Activated T-helper 2 cell treated with anti-CD3 and anti-CD28 coated beads, Interferon-gamma antibody, Interleukin-2, Interleukin-4, amounts not matched to agents 10 μg/mL and 5 μg/mL and 100 μg/mL, durations not matched to agents 14 hours and 24 hours and 36 hours (primary cell): Measurements from ENCODE around the gene CCM2. TPM values are rescaled to one million over a fixed set of nuclear protein-coding genes. Genes with fewer than 3 reads are reported as not detected.

ENCODE experiments used
- DNase-seq: peaks from one replicate; pipeline ENCODE4 v3.0.0; 2021; ENCODE audit warnings: low spot score
- H3K27ac Mint-ChIP-seq: one replicate; pipeline ENCODE4 v1.8.0; 2021; ENCODE audit warnings: mixed read lengths
- H3K27me3 Mint-ChIP-seq: one replicate; pipeline ENCODE4 v1.8.0; 2021; ENCODE audit warnings: low read depth, mixed read lengths
- H3K36me3 Mint-ChIP-seq: one replicate; pipeline ENCODE4 v1.8.0; 2021; ENCODE audit warnings: low read depth, mixed read lengths
- H3K4me1 Mint-ChIP-seq: one replicate; pipeline ENCODE4 v1.8.0; 2021; ENCODE audit warnings: low read depth, mixed read lengths
- H3K4me3 Mint-ChIP-seq: one replicate; pipeline ENCODE4 v1.8.0; 2021; ENCODE audit warnings: low read depth, mild to moderate bottlenecking, moderate library complexity, mixed read lengths
- H3K9me3 Mint-ChIP-seq: one replicate; pipeline ENCODE4 v1.8.0; 2021; ENCODE audit warnings: mixed read lengths
- intact Hi-C: fragments of 100-400 bp; cut with micrococcal nuclease; formaldehyde crosslinking; loops from one replicate; pipeline ENCODE4 v1.15.1; 2023
- total RNA-seq: library from RNA; stranded (reverse); gene quantifications from 2 replicates; pipeline ENCODE4 v1.2.3, GENCODE V29; 2022

CCM2 gene
- 61.3 and 61.7 TPM in 2 replicates for total RNA-seq

GRCh38 chr7:45000093-45001032, at the start of gene CCM2:
Gene CCM2, plus strand, starts transcription at chr7:45000201. Its CDS starts 133 bp downstream, at chr7:45000334.
- intact Hi-C loops, result loop anchor here (1.0 to 2.0 kb wide), 3 partner anchors 32 to 115 kb away; partner anchors contain the start of genes PURB and TBRG4
- H3K36me3 Mint-ChIP-seq, result peaks cover 16% of the 10 kb centered on the region
- peak within 1 kb of the TSS; percentile 95 for H3K4me3 Mint-ChIP-seq
- peaks cover 45% of the 10 kb centered on the region for H3K4me1 Mint-ChIP-seq
- DNase-seq, result no peak
- no peaks in the 10 kb centered on the region for H3K27me3 Mint-ChIP-seq
- H3K27ac Mint-ChIP-seq, result peak within 1 kb of the TSS; percentile 94
- H3K9me3 Mint-ChIP-seq, result no peaks in the 10 kb centered on the region

- intact Hi-C loops, result no loop called here
- Mint-ChIP-seq H3K27me3 (peaks cover 25% of the 10 kb centered on the region), H3K9me3 (no peaks in the 10 kb centered on the region), H3K27ac (no peak overlapping the region), H3K4me3 (no peak overlapping the region), H3K4me1 (no peaks in the 10 kb centered on the region), H3K36me3 (no peaks in the 10 kb centered on the region)
- DNase-seq, result no peak
Measured at GRCh38 chr7:44953156-44953555, 46.8 kb upstream of the CCM2 start.

- H3K4me3 Mint-ChIP-seq, result no peak overlapping the region
- intact Hi-C loops, result no loop called here
- no peak overlapping the region for H3K27ac Mint-ChIP-seq
- DNase-seq, result no peak
- H3K9me3 Mint-ChIP-seq, result no peaks in the 10 kb centered on the region
- H3K27me3 Mint-ChIP-seq, result peaks cover 13% of the 10 kb centered on the region
- H3K4me1 Mint-ChIP-seq, result peaks cover 13% of the 10 kb centered on the region
- peaks cover 13% of the 10 kb centered on the region for H3K36me3 Mint-ChIP-seq
Measured at GRCh38 chr7:44955733-44956132, 44.3 kb upstream of the CCM2 start.

- Mint-ChIP-seq H3K4me1 (peaks cover 13% of the 10 kb centered on the region), H3K4me3 (no peak overlapping the region), H3K9me3 (no peaks in the 10 kb centered on the region), H3K36me3 (peaks cover 13% of the 10 kb centered on the region), H3K27ac (no peak overlapping the region), H3K27me3 (peaks cover 9% of the 10 kb centered on the region)
- no peak for DNase-seq
- intact Hi-C loops, result no loop called here
Measured at GRCh38 chr7:44956157-44956766, 43.7 kb upstream of the CCM2 start.

- Mint-ChIP-seq H3K9me3 (no peaks in the 10 kb centered on the region), H3K4me3 (no peak overlapping the region)
Measured at GRCh38 chr7:44958645-44959344, 41.2 kb upstream of the CCM2 start.

GRCh38 chr7:44959433-44959951, 40.5 kb upstream of the CCM2 start:
- Mint-ChIP-seq H3K36me3 (peaks cover 28% of the 10 kb centered on the region), H3K27me3 (no peaks in the 10 kb centered on the region), H3K4me3 (no peak overlapping the region), H3K27ac (peak overlapping the region; percentile 28), H3K4me1 (peaks cover 13% of the 10 kb centered on the region), H3K9me3 (no peaks in the 10 kb centered on the region)
- no peak for DNase-seq
- intact Hi-C loops, result no loop called here

More at GRCh38 chr7:44958645-44959344, 41.2 kb upstream of the CCM2 start:
- Mint-ChIP-seq H3K36me3 (peaks cover 21% of the 10 kb centered on the region), H3K27me3 (no peaks in the 10 kb centered on the region), H3K27ac (no peak overlapping the region), H3K4me1 (peaks cover 13% of the 10 kb centered on the region)
- no peak for DNase-seq
- intact Hi-C loops, result no loop called here

- intact Hi-C loops, result no loop called here
- no peak for DNase-seq
- no peak overlapping the region for H3K4me3 Mint-ChIP-seq
Measured at GRCh38 chr7:44960011-44960580, 39.9 kb upstream of the CCM2 start.

GRCh38 chr7:44961844-44962482, 38.0 kb upstream of the CCM2 start:
- peaks cover 13% of the 10 kb centered on the region for H3K4me1 Mint-ChIP-seq
- DNase-seq, result no peak
- H3K27ac Mint-ChIP-seq, result no peak overlapping the region
- H3K9me3 Mint-ChIP-seq, result no peaks in the 10 kb centered on the region
- intact Hi-C loops, result no loop called here
- H3K36me3 Mint-ChIP-seq, result peaks cover 49% of the 10 kb centered on the region
- no peaks in the 10 kb centered on the region for H3K27me3 Mint-ChIP-seq
- no peak overlapping the region for H3K4me3 Mint-ChIP-seq

More at GRCh38 chr7:44960011-44960580, 39.9 kb upstream of the CCM2 start:
- peak overlapping the region; percentile 63 for H3K27ac Mint-ChIP-seq
- H3K27me3 Mint-ChIP-seq, result no peaks in the 10 kb centered on the region
- peaks cover 13% of the 10 kb centered on the region for H3K4me1 Mint-ChIP-seq
- H3K36me3 Mint-ChIP-seq, result peaks cover 34% of the 10 kb centered on the region
- no peaks in the 10 kb centered on the region for H3K9me3 Mint-ChIP-seq

- H3K36me3 Mint-ChIP-seq, result peaks cover 56% of the 10 kb centered on the region
Measured at GRCh38 chr7:44962483-44963251, 37.3 kb upstream of the CCM2 start.

GRCh38 chr7:44963364-44964290, 36.4 kb upstream of the CCM2 start:
- Mint-ChIP-seq H3K4me3 (no peak overlapping the region), H3K4me1 (peaks cover 15% of the 10 kb centered on the region), H3K36me3 (peaks cover 65% of the 10 kb centered on the region), H3K9me3 (no peaks in the 10 kb centered on the region), H3K27me3 (no peaks in the 10 kb centered on the region), H3K27ac (no peak overlapping the region)
- intact Hi-C loops, result no loop called here
- no peak for DNase-seq

More at GRCh38 chr7:44962483-44963251, 37.3 kb upstream of the CCM2 start:
- intact Hi-C loops, result no loop called here
- no peak overlapping the region for H3K4me3 Mint-ChIP-seq
- H3K4me1 Mint-ChIP-seq, result peaks cover 13% of the 10 kb centered on the region
- no peak overlapping the region for H3K27ac Mint-ChIP-seq
- no peaks in the 10 kb centered on the region for H3K27me3 Mint-ChIP-seq
- DNase-seq, result no peak
- H3K9me3 Mint-ChIP-seq, result no peaks in the 10 kb centered on the region
